Small intestine (tissue), 7 donors: ENCODE data around the gene SLC39A5. TPM values are rescaled to one million over a fixed set of nuclear protein-coding genes. Genes with fewer than 3 reads are reported as not detected.

Experiments
- DNase-seq, 2 donors: peaks; one replicate each; pipeline versions ENCODE4 v3.0.0 to v3.0.0-alpha.2; 2013
- FAIRE-seq: peaks from 2 replicates; lab custom pipeline; 2012; peaks lifted over from hg19 to GRCh38; lab: Jason Lieb, UNC
- H3K27ac ChIP-seq, 3 donors: one replicate each; pipeline ENCODE4 v1.5.1; 2013; ENCODE audit warnings: low read length in 2 of 3, mild to moderate bottlenecking in 2 of 3, control low read depth in 1 of 3, inconsistent platforms in 1 of 3, low read depth in 1 of 3, moderate library complexity in 1 of 3
- H3K27me3 ChIP-seq, 3 donors: one replicate each; pipeline ENCODE4 v1.6.1; 2013; ENCODE audit warnings: low read length in 3 of 3, inconsistent platforms in 1 of 3; ENCODE audit not compliant: control insufficient read depth in 3 of 3, insufficient read depth in 3 of 3
- H3K36me3 ChIP-seq, 3 donors: one replicate each; pipeline ENCODE4 v1.6.1; 2013; ENCODE audit warnings: low read length in 3 of 3, inconsistent platforms in 1 of 3, low read depth in 1 of 3, mild to moderate bottlenecking in 1 of 3, moderate library complexity in 1 of 3; ENCODE audit not compliant: control insufficient read depth in 3 of 3, insufficient read depth in 2 of 3
- H3K4me1 ChIP-seq, 3 donors: one replicate each; pipeline ENCODE4 v1.6.1; 2013; ENCODE audit warnings: low read length in 2 of 3, inconsistent platforms in 1 of 3, low read depth in 1 of 3, mild to moderate bottlenecking in 1 of 3, moderate library complexity in 1 of 3; ENCODE audit not compliant: control insufficient read depth in 3 of 3, insufficient read depth in 2 of 3
- H3K4me3 ChIP-seq, 3 donors: one replicate each; pipeline ENCODE4 v1.5.1; 2013; ENCODE audit warnings: low read length in 3 of 3, control low read depth in 1 of 3, inconsistent platforms in 1 of 3, low read depth in 1 of 3, mild to moderate bottlenecking in 1 of 3, moderate library complexity in 1 of 3
- H3K9me3 ChIP-seq, 2 donors: one replicate each; pipeline ENCODE4 v1.6.1; 2013; ENCODE audit warnings: low read depth in 1 of 2, low read length in 1 of 2; ENCODE audit not compliant: control insufficient read depth in 2 of 2, insufficient read depth in 1 of 2
- WGBS, 3 donors: extraction: QIAGEN DNeasy Blood & Tissue Kit; methylation state at CpG; one replicate each; pipeline ENCODE4 v1.1.7; 2013; 5-methylcytosine and 5-hydroxymethylcytosine counted together
- polyA plus RNA-seq, 4 donors: library from polyadenylated mRNA; stranded (reverse) in 3 of 4; unstranded in 1 of 4; fragments of 200-250 nt in 3 of 4; fragments of 120-200 nt in 1 of 4; gene quantifications; one replicate each; pipeline versions ENCODE4 v1.2.1 to v1.2.3, GENCODE V29; 2013
- donor health status: healthy with polysubstance abuse.
- donor health status: control.
- donor health status: control.
- donor health status: Bipolar disorder and iron deficiency.
- donor health status: healthy.

SLC39A5 gene
- polyA plus RNA-seq, 4 donors: 178 to 689 (median 367) TPM

DNA sequence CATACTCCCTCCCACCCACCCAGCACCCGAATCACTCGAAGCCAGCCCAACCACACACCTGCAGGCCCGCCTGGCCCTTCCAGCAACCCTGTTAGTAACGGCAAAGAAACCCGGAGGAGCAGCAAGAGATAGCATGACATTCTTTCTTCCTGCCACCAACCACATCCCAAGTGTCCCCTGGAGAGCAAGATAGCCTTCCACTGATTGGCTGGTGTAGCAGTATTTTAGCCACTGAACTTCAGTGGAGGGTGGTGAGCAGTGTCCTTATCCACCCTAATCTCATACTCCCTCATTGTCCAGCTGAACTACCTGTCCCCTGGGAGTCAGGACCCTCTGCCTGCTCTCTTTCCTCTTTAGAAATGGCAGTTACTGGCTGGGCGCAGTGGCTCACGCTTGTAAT lies 769 bp upstream of the SLC39A5 start:
- Histone ChIP-seq H3K27me3 (no peaks in the 10 kb centered on the region), H3K27ac (peak overlapping the region in 1 of 3 donors; percentile 91), H3K36me3 (peaks cover 0 to 24% (median 3%) of the 10 kb centered on the region in 3 donors), H3K9me3 (no peaks in the 10 kb centered on the region), H3K4me1 (peaks cover 0 to 31% (median 3%) of the 10 kb centered on the region in 3 donors), H3K4me3 (no peak overlapping the region)
- 88 to 90% (median 88%) methylated on average over 7 of the region's 7 CpGs for WGBS, 3 donors
- no peak for FAIRE-seq
- DNase-seq: no peak

DNA sequence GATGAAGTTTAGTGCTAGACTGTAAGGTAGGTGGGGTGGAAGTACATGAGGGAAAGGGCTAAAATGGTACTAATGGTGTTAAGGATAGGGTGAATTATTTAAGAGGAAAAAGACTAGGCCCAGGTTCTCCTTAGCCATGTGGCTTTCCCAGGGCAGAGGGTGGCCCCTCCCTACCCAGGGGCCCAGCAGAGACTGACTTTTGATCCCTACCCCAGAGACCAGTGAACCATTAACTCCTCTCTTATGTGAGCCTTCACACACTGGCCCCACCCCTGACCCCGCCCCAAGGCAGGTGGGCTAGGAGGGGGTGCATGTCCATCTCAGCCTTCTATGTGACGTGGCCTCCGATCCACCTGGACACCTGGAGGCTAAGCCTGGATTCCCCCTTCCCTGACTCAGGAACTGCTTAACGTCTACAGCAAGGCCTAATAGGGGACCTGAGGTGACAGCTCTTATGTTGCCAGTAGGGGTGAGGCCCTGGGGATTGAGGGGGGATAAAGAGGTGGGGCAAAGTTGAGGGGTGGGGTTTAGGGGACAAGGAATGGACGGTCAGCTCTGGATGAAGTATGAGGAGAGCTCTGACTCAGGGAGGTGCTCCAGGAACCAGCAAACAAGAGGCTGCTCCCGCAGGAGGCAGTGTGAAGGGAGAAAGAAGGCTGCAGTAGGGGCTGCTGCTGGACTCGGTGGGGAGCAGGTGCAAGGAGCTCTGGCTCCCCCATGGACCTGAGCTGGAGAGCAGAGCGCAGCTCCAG lies 757 bp downstream of the SLC39A5 start:
- WGBS, 3 donors: 14 to 54% (median 34%) methylated on average over 8 of the region's 8 CpGs
- DNase-seq (peak; percentile 96 to 97), FAIRE-seq (no peak)
- H3K27me3 ChIP-seq: no peaks in the 10 kb centered on the region
- H3K27ac ChIP-seq: peak overlapping the region; percentile 89 to 91 (median 91)
- H3K4me3 ChIP-seq: peak overlapping the region in 2 of 3 donors; percentile 65 to 70
- H3K9me3 ChIP-seq: no peaks in the 10 kb centered on the region
- H3K4me1 ChIP-seq: peaks cover 0 to 25% (median 0%) of the 10 kb centered on the region in 3 donors
- H3K36me3 ChIP-seq: peaks cover 0 to 32% (median 3%) of the 10 kb centered on the region in 3 donors

DNA sequence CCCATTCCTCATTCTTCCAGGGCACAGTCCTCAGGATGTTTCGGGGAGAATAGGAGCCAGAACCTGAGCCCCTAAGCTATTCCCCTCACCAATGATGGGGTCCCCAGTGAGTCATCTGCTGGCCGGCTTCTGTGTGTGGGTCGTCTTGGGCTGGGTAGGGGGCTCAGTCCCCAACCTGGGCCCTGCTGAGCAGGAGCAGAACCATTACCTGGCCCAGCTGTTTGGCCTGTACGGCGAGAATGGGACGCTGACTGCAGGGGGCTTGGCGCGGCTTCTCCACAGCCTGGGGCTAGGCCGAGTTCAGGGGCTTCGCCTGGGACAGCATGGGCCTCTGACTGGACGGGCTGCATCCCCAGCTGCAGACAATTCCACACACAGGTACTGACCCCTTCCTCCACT lies 1.3 kb downstream of the SLC39A5 start:
- no peaks in the 10 kb centered on the region for H3K27me3 ChIP-seq
- H3K36me3 ChIP-seq: peaks cover under 1 to 32% (median 3%) of the 10 kb centered on the region in 3 donors
- no peaks in the 10 kb centered on the region for H3K9me3 ChIP-seq
- H3K27ac ChIP-seq: peak overlapping the region; percentile 65 to 91 (median 84)
- DNase-seq (no peak), FAIRE-seq (no peak)
- peak overlapping the region in 2 of 3 donors; percentile 65 to 70 for H3K4me3 ChIP-seq
- 31 to 61% (median 43%) methylated on average over 10 to 11 of the region's 11 CpGs for WGBS, 3 donors
- H3K4me1 ChIP-seq: peaks cover 0 to 25% (median 0%) of the 10 kb centered on the region in 3 donors

DNA sequence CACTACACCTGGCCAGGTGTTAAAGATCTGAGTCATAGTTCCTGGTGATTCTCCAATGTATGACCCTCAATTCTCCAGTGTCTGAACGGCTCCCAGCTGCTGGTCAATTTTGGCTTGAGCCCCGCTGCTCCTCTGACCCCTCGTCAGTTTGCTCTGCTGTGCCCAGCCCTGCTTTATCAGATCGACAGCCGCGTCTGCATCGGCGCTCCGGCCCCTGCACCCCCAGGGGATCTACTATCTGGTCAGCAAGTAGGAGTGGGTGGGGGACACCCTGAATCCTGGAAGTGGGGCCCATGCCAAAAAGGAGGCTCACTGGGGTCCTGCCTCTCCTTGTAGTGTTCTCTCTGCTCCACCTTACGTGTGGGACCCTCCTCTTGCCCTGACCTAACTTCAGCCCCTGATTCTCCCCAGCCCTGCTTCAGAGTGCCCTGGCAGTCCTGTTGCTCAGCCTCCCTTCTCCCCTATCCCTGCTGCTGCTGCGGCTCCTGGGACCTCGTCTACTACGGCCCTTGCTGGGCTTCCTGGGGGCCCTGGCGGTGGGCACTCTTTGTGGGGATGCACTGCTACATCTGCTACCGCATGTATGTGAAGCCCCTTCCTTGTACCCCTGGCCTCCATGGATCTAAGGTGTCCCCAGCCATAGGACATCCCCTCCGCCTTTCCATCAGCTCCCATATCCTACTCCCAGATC lies 5.0 kb downstream of the SLC39A5 start:
- no peaks in the 10 kb centered on the region for H3K9me3 ChIP-seq
- no peak for DNase-seq
- H3K4me3 ChIP-seq: no peak overlapping the region
- H3K27ac ChIP-seq: no peak overlapping the region
- 67 to 75% (median 75%) methylated on average over 16 of the region's 16 CpGs for WGBS, 3 donors
- no peak for FAIRE-seq
- H3K27me3 ChIP-seq: no peaks in the 10 kb centered on the region
- H3K36me3 ChIP-seq: peaks cover 1 to 62% (median 7%) of the 10 kb centered on the region in 3 donors
- peaks cover 0 to 11% (median 0%) of the 10 kb centered on the region in 3 donors for H3K4me1 ChIP-seq

DNA sequence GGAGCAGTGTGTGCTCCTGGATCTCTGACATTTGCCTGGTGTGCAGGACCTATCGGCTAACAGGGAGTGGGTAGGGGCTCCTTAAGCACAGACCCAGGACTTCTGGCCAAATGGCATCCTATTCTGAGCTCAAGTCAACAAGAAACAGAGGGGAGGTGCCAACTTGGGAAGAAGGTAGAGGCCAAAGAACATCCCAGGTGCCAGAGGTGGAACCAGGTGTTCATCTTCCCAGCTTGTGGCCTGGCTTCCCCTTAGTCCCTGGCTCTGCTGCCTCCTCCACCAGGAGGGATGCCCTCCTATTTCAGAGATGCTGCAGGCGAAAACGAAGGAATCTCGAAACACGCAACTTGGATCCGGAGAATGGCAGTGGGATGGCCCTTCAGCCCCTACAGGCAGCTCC lies 6.2 kb downstream of the SLC39A5 start:
- Histone ChIP-seq H3K27ac (no peak overlapping the region), H3K4me1 (peaks cover 0 to 7% (median 0%) of the 10 kb centered on the region in 3 donors), H3K9me3 (no peaks in the 10 kb centered on the region), H3K36me3 (peaks cover 3 to 73% (median 13%) of the 10 kb centered on the region in 3 donors), H3K27me3 (no peaks in the 10 kb centered on the region), H3K4me3 (no peak overlapping the region)
- 90 to 95% (median 95%) methylated on average over 6 of the region's 6 CpGs for WGBS, 3 donors
- DNase-seq (no peak), FAIRE-seq (no peak)

DNA sequence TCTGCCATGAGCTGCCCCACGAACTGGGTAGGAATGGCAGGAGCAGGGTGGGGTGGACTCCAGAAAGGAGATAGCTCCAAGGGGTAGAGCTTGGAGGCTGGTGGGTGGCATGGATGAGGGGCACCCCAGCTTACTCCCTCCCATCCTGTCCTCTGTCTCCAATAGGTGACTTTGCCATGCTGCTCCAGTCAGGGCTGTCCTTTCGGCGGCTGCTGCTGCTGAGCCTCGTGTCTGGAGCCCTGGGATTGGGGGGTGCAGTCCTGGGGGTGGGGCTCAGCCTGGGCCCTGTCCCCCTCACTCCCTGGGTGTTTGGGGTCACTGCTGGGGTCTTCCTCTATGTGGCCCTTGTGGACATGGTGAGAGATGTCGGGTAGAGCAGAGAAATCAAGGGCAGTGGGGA lies 7.1 kb downstream of the SLC39A5 start:
- no peak for DNase-seq
- Histone ChIP-seq H3K4me3 (no peak overlapping the region), H3K36me3 (peaks cover 3 to 82% (median 20%) of the 10 kb centered on the region in 3 donors), H3K9me3 (no peaks in the 10 kb centered on the region), H3K27me3 (no peaks in the 10 kb centered on the region), H3K4me1 (peaks cover 0 to 7% (median 0%) of the 10 kb centered on the region in 3 donors), H3K27ac (no peak overlapping the region)
- WGBS, 3 donors: 41 to 66% (median 63%) methylated on average over 3 to 5 of the region's 5 CpGs
- FAIRE-seq: no peak

DNA sequence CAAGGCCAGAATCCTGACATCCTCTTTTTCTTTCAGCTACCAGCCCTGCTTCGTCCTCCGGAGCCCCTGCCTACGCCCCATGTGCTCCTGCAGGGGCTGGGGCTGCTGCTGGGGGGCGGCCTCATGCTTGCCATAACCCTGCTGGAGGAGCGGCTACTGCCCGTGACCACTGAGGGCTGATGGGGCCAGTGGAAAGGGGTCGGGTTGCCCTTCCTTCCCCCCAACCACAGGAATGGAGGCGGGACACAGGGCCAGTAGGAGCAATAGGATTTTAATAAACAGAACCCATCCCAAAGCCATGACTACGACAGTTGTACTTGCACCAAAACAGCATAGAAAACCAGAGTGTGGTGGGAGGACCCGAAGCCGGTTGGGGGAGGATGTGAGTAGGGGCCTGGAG lies 7.7 kb downstream of the SLC39A5 start:
- Histone ChIP-seq H3K36me3 (peaks cover 3 to 85% (median 21%) of the 10 kb centered on the region in 3 donors), H3K27me3 (no peaks in the 10 kb centered on the region), H3K9me3 (no peaks in the 10 kb centered on the region), H3K4me1 (peaks cover 0 to 4% (median 0%) of the 10 kb centered on the region in 3 donors), H3K27ac (no peak overlapping the region), H3K4me3 (no peak overlapping the region)
- DNase-seq: no peak
- FAIRE-seq: no peak
- WGBS, 3 donors: 73 to 82% (median 78%) methylated on average over 10 to 11 of the region's 11 CpGs

DNA sequence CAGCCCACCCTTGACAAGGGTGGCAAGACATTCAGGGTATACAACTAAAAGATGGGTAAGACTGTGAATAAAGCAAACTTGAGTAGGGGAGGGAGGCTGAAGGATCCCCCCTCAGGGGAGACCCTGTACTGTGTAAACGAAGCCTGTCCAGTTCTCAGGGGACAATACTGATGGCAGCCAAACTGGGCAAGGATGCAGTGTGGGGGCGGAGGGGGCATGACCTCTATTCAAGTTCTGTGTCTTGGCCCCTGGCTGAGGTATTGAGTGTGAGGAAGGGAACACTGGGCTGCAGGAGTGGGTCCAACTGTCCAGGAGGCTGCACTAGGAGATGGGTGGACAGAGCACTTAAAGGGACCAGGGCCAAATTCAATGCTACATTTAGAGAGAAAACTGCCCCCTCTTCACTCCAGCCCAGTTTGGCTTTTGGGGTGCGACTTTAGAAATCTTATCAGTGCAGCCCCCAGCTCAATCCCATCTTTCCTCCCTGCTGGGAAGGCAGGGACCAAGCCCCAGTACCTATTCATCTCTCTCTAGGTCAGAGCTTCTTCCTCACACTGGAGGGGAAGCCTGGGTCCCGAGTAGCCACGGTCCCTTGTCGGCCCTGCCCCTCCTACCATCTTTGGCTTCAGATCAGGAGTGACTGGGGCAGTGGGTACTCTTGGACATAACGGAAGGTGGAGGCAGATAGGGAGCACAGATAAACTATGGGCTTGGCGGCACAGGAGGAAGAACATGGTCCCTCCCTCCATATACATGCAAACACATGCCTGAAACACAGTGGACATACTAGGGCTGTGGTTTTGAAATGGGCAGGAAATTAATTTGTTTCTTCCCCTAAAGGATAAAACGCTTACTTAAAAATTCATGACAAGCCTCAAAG lies 11.8 kb downstream of the SLC39A5 start:
- Histone ChIP-seq H3K4me1 (peaks cover 0 to 17% (median 0%) of the 10 kb centered on the region in 3 donors), H3K36me3 (peaks cover 28 to 94% (median 39%) of the 10 kb centered on the region in 3 donors), H3K27me3 (no peaks in the 10 kb centered on the region), H3K27ac (no peak overlapping the region), H3K9me3 (no peaks in the 10 kb centered on the region), H3K4me3 (no peak overlapping the region)
- WGBS, 3 donors: 82 to 90% (median 89%) methylated on average over 9 of the region's 9 CpGs
- FAIRE-seq (no peak), DNase-seq (no peak)
